K562 (cell line): Measurements from ENCODE around the gene BMF. TPM values are rescaled to one million over a fixed set of nuclear protein-coding genes. Genes with fewer than 3 reads are reported as not detected.
A peak's percentile ranks its signal among the peaks of the same experiment; 100 is the strongest.

Source experiments
- ATAC-seq: fragments of 200-7000 bp; cut with Tn5 transposase; 3 replicates; pipeline ENCODE4 v1.9.1; 2020; ENCODE audit warnings: moderate library complexity
- BruUV-seq: library from RNA; stranded (reverse); fragments of 400-500 nt; replicated peaks from 2 replicates; lab custom pipeline; 2021; lab: Mats Ljungman, UMichigan
- CTCF ChIA-PET: fragments of 300-600 bp; formaldehyde crosslinking; extraction: SDS; loops from one replicate; lab custom pipeline; 2021; ENCODE audit warnings: low intra/inter-chr PET ratio; lab: Yijun Ruan, JAX
- POLR2A ChIA-PET: fragments of 300-600, 350-650 bp; sonication (Branson Sonifier 250); formaldehyde crosslinking; extraction: SDS; loops from one replicate; lab custom pipeline; 2021; ENCODE audit warnings: antibody characterized with exemption, inconsistent platforms; lab: Yijun Ruan, JAX
- DNase-seq, 4 experiments: peaks; one replicate each; pipeline versions ENCODE4 v3.0.0 to v3.0.0-alpha.2; 2011 to 2018; ENCODE audit warnings: low spot score in 3 of 4, mixed read lengths in 3 of 4; ENCODE audit errors: extremely low read depth in 1 of 4
- FAIRE-seq: peaks from 2 replicates; lab custom pipeline; 2011; peaks lifted over from hg19 to GRCh38; lab: Jason Lieb, UNC
- H2AFZ ChIP-seq: 2 replicates; pipeline ENCODE4 v1.6.0; 2011; ENCODE audit warnings: low read depth, low read length, control low read depth, inconsistent platforms
- H3K27ac ChIP-seq: fragments of 200-600 bp; 3 replicates; pipeline ENCODE4 v1.8.0; 2011; ENCODE audit warnings: low read depth, mild to moderate bottlenecking, control low read depth, inconsistent platforms, low read length, moderate library complexity, mixed read lengths; ENCODE audit errors: extremely low read depth
- H3K27me3 ChIP-seq, 2 experiments: fragments of 300-600 bp in 1 of 2; 2 replicates in 1 of 2; 3 replicates in 1 of 2; pipeline versions ENCODE4 v1.6.0 to v1.8.0; 2011; ENCODE audit warnings: inconsistent platforms in 2 of 2, low read length in 2 of 2, mild to moderate bottlenecking in 1 of 2, mixed read lengths in 1 of 2, moderate library complexity in 1 of 2; ENCODE audit not compliant: control insufficient read depth in 2 of 2, insufficient read depth in 2 of 2
- H3K36me3 ChIP-seq: fragments of 300-600 bp; 3 replicates; pipeline ENCODE4 v1.8.0; 2011; ENCODE audit warnings: mild to moderate bottlenecking, low read length, inconsistent platforms; ENCODE audit not compliant: control insufficient read depth, insufficient read depth
- H3K4me1 ChIP-seq, 2 experiments: fragments of 200-600 bp in 1 of 2; replicated peaks in 1 of 2; 2 replicates in 1 of 2; 3 replicates in 1 of 2; pipeline versions ENCODE4 v1.5.1 to v1.8.0; 2011; ENCODE audit warnings: inconsistent platforms in 2 of 2, low read length in 2 of 2, mild to moderate bottlenecking in 1 of 2, mixed read lengths in 1 of 2, moderate library complexity in 1 of 2; ENCODE audit not compliant: control insufficient read depth in 2 of 2, insufficient read depth in 2 of 2
- H3K4me2 ChIP-seq: 2 replicates; pipeline ENCODE4 v1.6.1; 2011; ENCODE audit warnings: low read length, control low read depth, inconsistent platforms, mixed read lengths; ENCODE audit not compliant: insufficient read depth
- H3K4me3 ChIP-seq: fragments of 200-600 bp; sonication (generic), shearing (Covaris generic); 2 replicates; pipeline ENCODE4 v1.5.1; 2016; ENCODE audit warnings: control low read depth, inconsistent platforms
- H3K79me2 ChIP-seq: fragments of 200-600 bp; 3 replicates; pipeline ENCODE4 v1.8.0; 2011; ENCODE audit warnings: low read length, inconsistent platforms; ENCODE audit not compliant: control insufficient read depth, insufficient read depth
- H3K9ac ChIP-seq, 2 experiments: 2 replicates each; pipeline versions ENCODE4 v1.6.0 to v1.6.1; 2011; ENCODE audit warnings: low read depth in 2 of 2, low read length in 2 of 2, control low read depth in 1 of 2, inconsistent platforms in 1 of 2, mild to moderate bottlenecking in 1 of 2, mixed read lengths in 1 of 2; ENCODE audit not compliant: insufficient read depth in 1 of 2
- H3K9me1 ChIP-seq: one replicate; pipeline ENCODE4 v1.6.0; 2011; ENCODE audit warnings: inconsistent platforms, mild to moderate bottlenecking, low read length, moderate library complexity; ENCODE audit not compliant: control insufficient read depth, insufficient read depth
- H3K9me3 ChIP-seq: replicated peaks from 2 replicates; pipeline ENCODE4 v1.5.1; 2011; ENCODE audit warnings: low read depth, low read length, inconsistent platforms; ENCODE audit not compliant: control insufficient read depth, insufficient read depth
- H4K20me1 ChIP-seq: replicated peaks from 2 replicates; pipeline ENCODE4 v1.6.1; 2011; ENCODE audit warnings: low read length, inconsistent platforms, mixed read lengths; ENCODE audit not compliant: control insufficient read depth, insufficient read depth
- CEBPB ChIP-seq: fragments of 450-650 bp; IDR thresholded peaks from 2 replicates; pipeline ENCODE4 v1.6.1; 2016; ENCODE audit warnings: missing genetic modification characterization, missing compliant biosample characterization
- NCOA1 ChIP-seq: fragments of 450-650 bp; IDR thresholded peaks from 2 replicates; pipeline ENCODE4 v1.6.1; 2016; ENCODE audit warnings: low read depth
- ZSCAN29 ChIP-seq: fragments of 450-650 bp; IDR thresholded peaks from 2 replicates; pipeline ENCODE4 v1.6.1; 2017
- WGBS: fragments of 100-300 bp; shearing (Covaris generic); methylation state at CpG from one replicate; pipeline ENCODE4 v1.1.6; 2016; ENCODE audit warnings: low coverage, mixed read lengths; ENCODE audit not compliant: insufficient coverage; ENCODE audit errors: missing lambda C conversion rate; 5-methylcytosine and 5-hydroxymethylcytosine counted together
- in situ Hi-C: fragments of 300-500 bp; cut with MboI; formaldehyde crosslinking; loops from 4 replicates; pipeline ENCODE4 v1.15.0; 2018; ENCODE audit warnings: inconsistent platforms, mixed read lengths
- intact Hi-C: fragments of 100-400 bp; cut with micrococcal nuclease; formaldehyde crosslinking; loops from 2 replicates; pipeline ENCODE4 v1.14.2; 2022
- polyA plus RNA-seq, 8 experiments: library from polyadenylated mRNA; depleted of rRNA in 4 of 8; stranded (reverse) in 5 of 8; unstranded in 3 of 8; fragments of >200 nt; fragmentation: Nextera tagmentation in 2 of 8; fragmentation: Illumina TruSeq in 1 of 8; extraction: Ambion mirVana in 2 of 8; extraction: Trizol in 1 of 8; gene quantifications; 2 replicates each; pipeline versions ENCODE4 v1.2.1 to v1.2.3, GENCODE V29; 2011 to 2014; ENCODE audit warnings: inconsistent platforms in 1 of 8, missing spikeins in 1 of 8
- total RNA-seq, 7 experiments: library from RNA; depleted of rRNA in 6 of 7; stranded (reverse); fragments of >200 nt in 6 of 7; fragmentation: Illumina TruSeq in 2 of 7; extraction: Trizol in 2 of 7; gene quantifications; 2 replicates each; pipeline versions ENCODE4 v1.2.1 to v1.2.3, GENCODE V29; 2011 to 2021; ENCODE audit warnings: low replicate concordance in 1 of 7

The BMF gene
- total and polyA plus RNA-seq, 9 of the 15 experiments (the other 6 are each of a cell fraction or from before 2014, with no cell fraction given) = 0.25 to 0.91 (median 0.59) TPM; not detected in 2

GRCh38 chr15:40087991-40088928 lies 20.4 kb downstream of the BMF start:
- Histone ChIP-seq H3K27me3 (no peaks in the 10 kb centered on the region), H3K27ac (no peak overlapping the region), H3K9me3 (no peaks in the 10 kb centered on the region), H3K4me3 (no peak overlapping the region), H3K4me2 (no peak overlapping the region; the same call in 1 of the 2 replicates), H2AFZ (peak overlapping the region; percentile 53; the same call in 1 of the 2 replicates), H3K79me2 (no peaks in the 10 kb centered on the region), H3K36me3 (no peaks in the 10 kb centered on the region), H4K20me1 (no peaks in the 10 kb centered on the region), H3K4me1 (peaks cover 25 to 36% of the 10 kb centered on the region in 2 experiments), H3K9ac (peak overlapping the region in 1 of 2 experiments; percentile 38; a peak in 2 of 4 replicates), H3K9me1 (no peaks in the 10 kb centered on the region)
- WGBS = 50% methylated on average over 8 of the region's 9 CpGs
- DNase-seq (no peak), FAIRE-seq (no peak), ATAC-seq (peak; percentile 48)
- ChIA-PET CTCF (no interaction called here), POLR2A (interaction anchor here (0.6 to 3.8 kb wide), 11 partner anchors 8 to 217 kb away, joined by 3 to 22 read pairs (median 3); no protein-coding TSS in a partner anchor)
- peak; percentile 62; the same call in 1 of the 2 replicates for TF ChIP-seq CEBPB (tag)
- no peak for TF ChIP-seq NCOA1
- TF ChIP-seq ZSCAN29 = no peak
- intact Hi-C loops (no loop called here), in situ Hi-C loops (no loop called here)
- no TSS peak for BruUV-seq
